Measurements from ENCODE around the gene ULK2.

ULK2 gene

DNA sequence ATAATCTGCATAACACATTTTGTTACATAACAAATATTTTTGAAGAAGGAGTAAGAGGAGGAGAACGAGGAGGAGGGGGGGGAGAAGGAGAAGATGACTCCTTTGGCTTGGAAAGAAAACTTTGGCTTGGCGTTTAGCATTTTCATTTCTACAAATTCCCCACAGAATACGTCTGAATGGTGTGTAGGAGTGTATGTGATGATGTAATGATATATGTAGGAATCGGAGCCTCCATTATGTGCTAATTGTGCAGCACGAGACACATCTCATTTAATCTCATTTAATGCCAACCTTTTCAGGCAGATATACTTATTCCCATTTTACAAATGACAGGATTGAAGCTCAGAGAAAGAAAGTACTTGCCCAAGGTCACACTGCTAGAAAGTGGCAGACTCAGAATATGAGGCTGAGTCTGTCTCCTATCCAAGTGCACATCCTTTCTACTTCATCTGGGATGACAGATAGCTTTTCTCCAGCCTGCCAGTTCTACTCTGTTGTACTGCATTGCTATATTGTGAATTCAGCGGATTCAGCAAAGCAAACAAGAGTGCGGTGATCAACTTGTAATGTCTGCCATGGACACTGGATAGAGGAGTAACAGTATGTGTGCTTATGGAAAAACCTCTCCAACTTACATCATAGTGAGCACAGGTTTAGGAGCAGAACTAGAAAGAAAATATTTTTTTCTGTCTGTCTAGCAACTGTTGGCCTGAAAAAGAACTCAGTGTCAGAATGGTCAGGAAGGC is 140.9 kb downstream of the ULK2 start:
- no peak for DNase-seq (ENCODE audit: low read depth)

- no peak for DNase-seq (ENCODE audit: low read depth)
Measured at GRCh38 chr17:19725486-19725885, 142.2 kb downstream of the ULK2 start.

GRCh38 chr17:19724501-19725420 is 143.0 kb downstream of the ULK2 start:
- DNase-seq (ENCODE audit: low read depth) = no peak

GRCh38 chr17:19723964-19724363 is 143.8 kb downstream of the ULK2 start:
- DNase-seq (ENCODE audit: low read depth) = no peak

Measured in GM04504 (cell line).